Uterus (tissue), 2 donors: Measurements from ENCODE around the gene IL16.
A peak's percentile ranks its signal among the peaks of the same experiment; 100 is the strongest.

Experiments
- CTCF ChIP-seq, 4 experiments: fragments of 200-600 bp in 2 of 4; fragments of 450-650 bp in 2 of 4; sonication (generic) in 2 of 4; IDR thresholded peaks; one replicate each; pipeline ENCODE4 v1.5.1; 2016 to 2019; ENCODE audit warnings: antibody characterized with exemption in 4 of 4, mild to moderate bottlenecking in 2 of 4, moderate library complexity in 1 of 4
- POLR2A ChIP-seq, 2 donors: fragments of 450-650 bp; IDR thresholded peaks; one replicate each; pipeline ENCODE4 v1.6.1; 2016; ENCODE audit warnings: antibody characterized with exemption in 2 of 2, mild to moderate bottlenecking in 1 of 2, moderate library complexity in 1 of 2

GRCh38 chr15:81256916-81257315 is 60.2 kb downstream of the IL16 start:
- TF ChIP-seq CTCF (IDR thresholded peaks at IDR 0.05) (peak; percentile 37 to 76 (median 52)), POLR2A (IDR thresholded peaks at IDR 0.05) (no peak)
